Measurements from ENCODE around the gene PYGB. TPM values are rescaled to one million over a fixed set of nuclear protein-coding genes. Genes with fewer than 3 reads are reported as not detected.

PYGB gene
- total RNA-seq, 2 experiments from 2014 or later: 26.3 to 27.5 TPM

DNA sequence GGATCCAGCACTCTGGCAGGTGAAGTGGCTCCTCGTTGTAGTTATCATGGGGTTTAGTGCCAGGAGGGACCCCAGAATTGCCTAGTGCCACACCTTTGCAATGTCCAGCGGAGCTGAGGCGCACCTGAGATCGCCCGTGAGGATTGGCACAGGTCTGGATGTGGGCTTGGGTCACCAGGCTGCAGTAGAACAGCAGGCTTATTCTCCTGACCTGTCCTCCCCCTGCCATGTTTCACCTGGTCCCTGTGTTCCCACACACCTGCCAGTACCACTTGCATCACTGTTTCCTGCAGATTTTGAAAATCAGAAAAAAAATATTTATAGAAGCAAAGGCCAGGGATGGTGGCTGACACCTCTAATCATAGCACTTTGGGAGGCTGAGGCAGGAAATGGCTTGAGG lies 35.6 kb upstream of the PYGB start:
- Mint-ChIP-seq H3K4me1 (ENCODE audit: low read depth) (no peaks in the 10 kb centered on the region), H3K36me3 (ENCODE audit: low read depth) (peaks cover 59% of the 10 kb centered on the region), H3K4me3 (no peak overlapping the region), H3K9me3 (no peaks in the 10 kb centered on the region), H3K27ac (no peak overlapping the region), H3K27me3 (no peaks in the 10 kb centered on the region)
- no peaks in the 10 kb centered on the region for H3K9me3 ChIP-seq (ENCODE audit: control insufficient read depth in 1 of 2, insufficient read depth in 1 of 2, low read length in 2 of 2)
- H3K27ac ChIP-seq (ENCODE audit: low read depth in 1 of 2, low read length in 2 of 2): no peak overlapping the region
- TF ChIP-seq, protein P1, sequence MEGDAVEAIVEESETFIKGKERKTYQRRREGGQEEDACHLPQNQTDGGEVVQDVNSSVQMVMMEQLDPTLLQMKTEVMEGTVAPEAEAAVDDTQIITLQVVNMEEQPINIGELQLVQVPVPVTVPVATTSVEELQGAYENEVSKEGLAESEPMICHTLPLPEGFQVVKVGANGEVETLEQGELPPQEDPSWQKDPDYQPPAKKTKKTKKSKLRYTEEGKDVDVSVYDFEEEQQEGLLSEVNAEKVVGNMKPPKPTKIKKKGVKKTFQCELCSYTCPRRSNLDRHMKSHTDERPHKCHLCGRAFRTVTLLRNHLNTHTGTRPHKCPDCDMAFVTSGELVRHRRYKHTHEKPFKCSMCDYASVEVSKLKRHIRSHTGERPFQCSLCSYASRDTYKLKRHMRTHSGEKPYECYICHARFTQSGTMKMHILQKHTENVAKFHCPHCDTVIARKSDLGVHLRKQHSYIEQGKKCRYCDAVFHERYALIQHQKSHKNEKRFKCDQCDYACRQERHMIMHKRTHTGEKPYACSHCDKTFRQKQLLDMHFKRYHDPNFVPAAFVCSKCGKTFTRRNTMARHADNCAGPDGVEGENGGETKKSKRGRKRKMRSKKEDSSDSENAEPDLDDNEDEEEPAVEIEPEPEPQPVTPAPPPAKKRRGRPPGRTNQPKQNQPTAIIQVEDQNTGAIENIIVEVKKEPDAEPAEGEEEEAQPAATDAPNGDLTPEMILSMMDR (IDR thresholded peaks at IDR 0.05): no peak
- DNase-seq (no peak), ATAC-seq (ENCODE audit: poor library complexity) (no peak)
- intact Hi-C loops (cut with DNase I, micrococcal nuclease): no loop called here
- no peaks in the 10 kb centered on the region for H3K27me3 ChIP-seq (ENCODE audit: control insufficient read depth in 1 of 2, insufficient read depth in 2 of 2, low read length in 2 of 2)
- ChIA-PET POLR2A (no interaction called here), CTCF (no interaction called here)
- H3K4me3 ChIP-seq (ENCODE audit: low read length): no peak overlapping the region
- H3K4me1 ChIP-seq (ENCODE audit: insufficient read depth, low read length): no peaks in the 10 kb centered on the region
- H3K36me3 ChIP-seq (ENCODE audit: insufficient read depth, low read length): peaks cover 57% of the 10 kb centered on the region

DNA sequence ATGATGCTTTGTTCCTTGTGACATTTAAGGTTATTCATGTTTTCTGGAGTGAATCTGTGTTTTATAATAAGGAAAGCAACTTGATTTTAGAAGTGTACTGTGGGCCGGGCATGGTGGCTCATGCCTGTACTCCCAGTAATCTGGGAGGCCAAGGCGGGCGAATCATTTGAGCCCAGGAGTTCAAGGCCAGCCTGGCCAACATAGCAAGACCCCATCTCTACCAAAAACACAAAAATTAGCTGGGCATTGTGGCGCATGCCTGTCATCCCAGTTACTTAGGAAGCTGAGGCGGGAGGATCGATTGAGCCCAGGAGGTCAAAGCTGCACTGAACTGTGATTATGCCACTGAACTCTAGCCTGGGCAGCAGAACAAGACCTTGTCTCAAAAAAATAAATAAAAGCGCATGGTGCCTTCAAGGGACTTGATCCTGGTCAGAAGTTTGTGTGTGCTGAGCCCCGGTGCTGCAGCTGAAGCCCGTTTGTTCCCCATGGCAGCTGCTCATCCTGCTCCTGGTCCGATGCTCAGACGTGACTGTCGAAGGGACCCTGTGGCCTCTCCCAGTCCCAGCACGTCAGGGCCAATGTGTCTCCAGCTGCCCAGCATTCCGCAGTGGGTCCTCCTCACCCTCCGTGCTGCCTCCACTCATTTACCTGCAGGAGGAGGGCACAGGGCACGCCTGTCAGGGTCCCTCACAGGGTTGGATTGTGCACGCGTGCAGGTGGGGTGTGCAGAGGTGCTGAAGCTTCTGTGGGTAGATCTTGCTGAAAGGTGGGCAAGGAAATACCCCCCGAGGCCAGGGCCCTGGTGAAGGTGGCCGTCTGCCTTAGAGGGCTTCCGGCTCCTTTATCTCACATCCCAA lies 34.1 kb upstream of the PYGB start:
- CTCF ChIA-PET: no interaction called here
- DNase-seq (no peak), ATAC-seq (ENCODE audit: poor library complexity) (no peak)
- Histone ChIP-seq H3K9me3 (ENCODE audit: control insufficient read depth in 1 of 2, insufficient read depth in 1 of 2, low read length in 2 of 2) (no peaks in the 10 kb centered on the region), H3K36me3 (ENCODE audit: insufficient read depth, low read length) (peaks cover 56% of the 10 kb centered on the region), H3K4me3 (ENCODE audit: low read length) (no peak overlapping the region), H3K27ac (ENCODE audit: low read depth in 1 of 2, low read length in 2 of 2) (no peak overlapping the region), H3K27me3 (ENCODE audit: control insufficient read depth in 1 of 2, insufficient read depth in 2 of 2, low read length in 2 of 2) (no peaks in the 10 kb centered on the region), H3K4me1 (ENCODE audit: insufficient read depth, low read length) (no peaks in the 10 kb centered on the region)
- Mint-ChIP-seq H3K9me3 (no peaks in the 10 kb centered on the region), H3K4me3 (no peak overlapping the region), H3K27me3 (no peaks in the 10 kb centered on the region), H3K27ac (no peak overlapping the region), H3K36me3 (ENCODE audit: low read depth) (peaks cover 72% of the 10 kb centered on the region), H3K4me1 (ENCODE audit: low read depth) (no peaks in the 10 kb centered on the region)
- TF ChIP-seq, protein P1 (IDR thresholded peaks at IDR 0.05): no peak
- POLR2A ChIA-PET: no interaction called here
- intact Hi-C loops (cut with DNase I, micrococcal nuclease): no loop called here

DNA sequence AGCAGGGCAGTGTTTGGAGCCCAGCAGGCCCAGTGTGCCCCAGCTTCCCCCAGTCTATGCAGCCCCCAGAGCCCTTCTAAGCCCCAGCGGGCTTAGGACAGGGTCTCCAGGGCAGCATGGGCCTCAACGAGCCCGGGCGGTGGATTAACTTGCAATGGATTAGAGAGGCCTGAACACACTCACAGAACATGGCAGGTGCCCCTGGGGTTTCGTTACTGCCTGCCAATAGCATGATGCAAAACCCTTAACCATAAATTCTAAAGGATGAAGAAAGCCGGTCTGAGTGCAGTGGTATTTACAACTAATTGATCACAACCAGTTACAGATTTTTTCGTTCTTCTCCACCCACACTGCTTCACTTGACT lies 33.5 kb upstream of the PYGB start:
- H3K27me3 ChIP-seq (ENCODE audit: control insufficient read depth in 1 of 2, insufficient read depth in 2 of 2, low read length in 2 of 2): no peaks in the 10 kb centered on the region
- no peaks in the 10 kb centered on the region for H3K9me3 ChIP-seq (ENCODE audit: control insufficient read depth in 1 of 2, insufficient read depth in 1 of 2, low read length in 2 of 2)
- Mint-ChIP-seq H3K27ac (no peak overlapping the region), H3K4me3 (no peak overlapping the region), H3K27me3 (no peaks in the 10 kb centered on the region), H3K4me1 (ENCODE audit: low read depth) (no peaks in the 10 kb centered on the region), H3K9me3 (no peaks in the 10 kb centered on the region), H3K36me3 (ENCODE audit: low read depth) (peaks cover 78% of the 10 kb centered on the region)
- peaks cover 61% of the 10 kb centered on the region for H3K36me3 ChIP-seq (ENCODE audit: insufficient read depth, low read length)
- ATAC-seq (ENCODE audit: poor library complexity) (no peak), DNase-seq (no peak)
- TF ChIP-seq, protein P1 (IDR thresholded peaks at IDR 0.05): no peak
- H3K4me1 ChIP-seq (ENCODE audit: insufficient read depth, low read length): no peaks in the 10 kb centered on the region
- no peak overlapping the region for H3K4me3 ChIP-seq (ENCODE audit: low read length)
- ChIA-PET CTCF (no interaction called here), POLR2A (no interaction called here)
- H3K27ac ChIP-seq (ENCODE audit: low read depth in 1 of 2, low read length in 2 of 2): no peak overlapping the region
- intact Hi-C loops (cut with DNase I, micrococcal nuclease): no loop called here
